CD4-positive, alpha-beta T cell treated with Interleukin-2 at 100 ng/mL for 4 hours (primary cell): ENCODE data around the gene EFHC1.
"Not testable (repeated sequence)": the region's sequence is repeated elsewhere in the genome, so short reads cannot be mapped to it uniquely, and the experiment has no call there.

Source experiments
- DNase-seq: peaks from one replicate; pipeline ENCODE4 v3.0.0-alpha.2; 2020; ENCODE audit warnings: low spot score

The EFHC1 gene

DNA sequence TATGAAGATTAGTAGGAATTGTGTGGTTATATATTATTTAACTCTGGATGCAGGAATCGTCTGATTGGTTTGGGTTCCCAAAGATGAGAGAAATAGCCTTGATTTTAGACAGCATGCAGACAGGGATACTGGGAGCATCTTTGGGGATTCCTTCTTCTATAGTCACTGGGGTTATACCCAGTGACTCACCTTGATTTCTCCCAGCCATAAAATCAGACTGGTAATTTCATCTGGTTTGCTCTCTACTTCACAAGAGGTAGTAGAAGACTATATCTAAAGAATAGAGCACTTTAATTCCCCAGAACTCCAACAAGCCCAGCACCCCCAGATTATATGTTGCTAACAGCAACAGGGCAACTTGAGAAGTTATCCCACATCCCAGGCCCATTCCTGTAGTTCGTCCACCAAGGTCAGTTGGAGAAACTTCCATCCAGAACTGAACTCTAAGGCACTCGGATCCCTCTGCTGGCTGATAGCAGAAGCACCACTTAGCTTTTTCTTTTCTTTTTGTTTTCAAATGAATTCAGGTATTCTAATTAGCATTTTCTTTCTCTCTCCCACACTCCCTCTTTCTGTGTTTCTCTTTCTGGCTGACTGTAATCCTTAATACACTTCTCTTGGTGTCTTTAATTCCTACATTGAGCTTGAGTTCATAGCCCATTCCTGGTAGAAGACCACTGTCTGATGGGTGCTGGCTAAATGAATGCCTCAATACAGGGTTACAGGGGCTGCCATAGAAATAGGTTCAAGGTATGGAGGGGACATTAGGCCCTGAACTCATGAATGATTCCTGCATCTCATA, 20.4 kb upstream of the EFHC1 start:
- peak; percentile 55 for DNase-seq

DNA sequence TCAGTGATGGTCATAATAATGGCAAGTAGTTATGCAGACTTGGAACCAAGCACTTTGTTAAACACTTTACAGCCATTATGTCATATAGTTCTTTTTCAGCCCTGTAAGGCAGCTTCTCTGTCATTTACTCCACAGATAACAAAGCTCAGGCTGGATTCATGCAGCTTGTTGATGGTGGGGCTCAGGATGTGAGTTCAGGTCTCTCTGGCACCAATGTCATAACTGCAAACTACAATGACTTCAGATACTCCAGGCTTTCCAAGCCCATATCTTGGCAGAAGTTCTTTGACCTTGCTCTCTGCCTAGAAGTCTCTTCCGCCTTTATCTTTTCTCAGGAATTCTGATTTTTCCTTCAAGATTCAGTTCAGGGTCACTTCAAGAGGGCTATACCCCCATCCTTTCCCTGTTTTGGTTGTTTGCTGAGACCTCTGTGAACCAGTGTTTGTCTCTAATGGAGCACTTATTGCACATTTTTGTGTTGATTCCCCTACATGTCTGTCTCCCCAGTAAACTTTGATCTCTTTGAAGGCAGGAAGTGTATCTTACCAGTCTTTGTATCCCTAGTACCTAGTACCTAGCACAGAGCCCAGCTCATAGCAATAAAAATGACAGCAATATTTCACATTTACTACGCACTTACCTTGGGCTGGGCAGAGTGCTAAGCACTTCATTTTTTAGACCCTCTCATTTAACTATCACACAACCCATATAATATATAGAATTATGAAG, 19.7 kb upstream of the EFHC1 start:
- peak; percentile 24 for DNase-seq

DNA sequence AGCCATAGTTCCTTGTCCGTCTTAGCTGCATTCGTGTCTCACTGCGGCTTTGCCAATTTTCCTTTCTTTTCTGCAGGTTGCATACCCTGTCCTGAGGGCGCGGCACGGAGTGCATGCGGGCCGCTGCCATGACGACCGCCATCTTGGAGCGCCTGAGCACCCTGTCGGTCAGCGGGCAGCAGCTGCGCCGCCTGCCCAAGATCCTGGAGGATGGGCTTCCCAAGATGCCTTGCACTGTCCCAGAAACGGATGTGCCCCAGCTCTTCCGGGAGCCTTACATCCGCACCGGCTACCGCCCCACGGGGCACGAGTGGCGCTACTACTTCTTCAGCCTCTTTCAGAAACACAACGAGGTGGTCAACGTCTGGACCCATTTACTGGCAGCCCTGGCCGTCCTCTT, 17.1 kb upstream of the EFHC1 start:
- no peak for DNase-seq

DNA sequence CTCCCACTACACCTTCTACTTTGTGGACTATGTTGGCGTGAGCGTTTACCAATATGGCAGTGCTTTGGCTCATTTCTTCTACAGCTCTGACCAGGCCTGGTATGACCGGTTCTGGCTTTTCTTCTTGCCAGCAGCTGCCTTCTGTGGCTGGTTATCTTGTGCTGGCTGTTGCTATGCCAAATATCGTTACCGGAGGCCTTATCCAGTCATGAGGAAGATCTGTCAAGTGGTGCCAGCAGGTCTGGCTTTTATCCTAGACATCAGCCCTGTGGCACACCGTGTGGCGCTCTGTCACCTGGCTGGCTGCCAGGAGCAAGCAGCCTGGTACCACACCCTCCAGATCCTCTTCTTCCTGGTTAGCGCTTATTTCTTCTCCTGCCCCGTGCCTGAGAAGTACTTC, 16.5 kb upstream of the EFHC1 start:
- DNase-seq = no peak

DNA sequence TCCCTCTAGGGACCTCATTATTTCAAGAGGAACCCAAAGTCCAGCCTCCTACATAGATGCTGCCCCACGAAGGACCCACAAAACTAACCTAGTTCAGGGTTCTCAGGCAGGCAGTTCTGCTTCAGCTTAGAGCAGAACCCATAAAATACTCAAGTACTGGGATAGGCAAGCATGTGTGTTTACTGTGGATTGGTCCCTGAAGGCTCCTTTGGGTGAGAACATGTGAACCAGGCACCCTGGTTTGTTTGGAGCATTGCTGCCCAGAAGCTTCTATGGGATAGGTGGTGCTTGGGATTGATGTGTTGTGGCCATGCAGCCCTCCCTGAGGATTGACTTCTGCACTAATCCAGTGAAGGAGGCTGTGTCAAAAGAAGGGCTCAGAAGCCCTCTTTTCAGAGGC, 14.9 kb upstream of the EFHC1 start:
- DNase-seq = no peak

DNA sequence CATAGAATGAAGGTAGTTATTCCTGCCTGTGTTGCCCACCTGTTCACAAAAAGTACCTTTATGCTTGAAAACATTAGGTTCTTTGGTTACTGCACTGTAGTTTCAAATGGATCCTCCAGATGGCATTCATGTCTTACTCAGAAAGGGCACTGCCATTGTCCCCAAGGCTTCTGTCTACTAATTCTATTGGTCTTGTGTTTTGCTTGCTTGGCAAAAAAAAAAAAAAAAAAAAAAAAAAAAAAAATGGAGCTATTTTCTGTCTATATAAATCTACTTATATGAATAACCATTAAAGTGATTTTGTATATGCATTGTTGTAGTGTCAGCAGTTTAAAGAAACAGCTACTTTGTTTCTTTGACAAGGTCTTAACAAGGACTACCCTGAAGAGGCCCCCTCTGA, 12.7 kb upstream of the EFHC1 start:
- peak; percentile 43 for DNase-seq

DNA sequence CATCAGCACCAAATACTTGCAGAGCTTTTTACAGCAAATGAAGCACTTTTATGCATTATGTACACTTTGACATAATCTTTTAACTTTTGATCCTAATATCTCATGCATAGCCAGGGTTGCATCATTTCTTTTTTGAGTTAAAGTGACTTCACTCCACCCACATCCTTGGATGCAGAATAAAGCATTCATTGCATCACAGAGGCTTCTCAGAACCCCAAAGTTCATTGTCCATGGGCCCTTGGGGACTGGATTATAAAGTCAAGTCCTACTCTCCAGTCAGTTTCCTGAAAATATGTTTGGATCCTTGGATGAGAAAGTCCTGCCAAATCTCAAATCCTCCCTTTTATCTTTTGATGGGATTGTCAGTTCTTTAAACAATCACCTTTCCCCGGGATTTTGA, 10.6 kb upstream of the EFHC1 start:
- no peak for DNase-seq

DNA sequence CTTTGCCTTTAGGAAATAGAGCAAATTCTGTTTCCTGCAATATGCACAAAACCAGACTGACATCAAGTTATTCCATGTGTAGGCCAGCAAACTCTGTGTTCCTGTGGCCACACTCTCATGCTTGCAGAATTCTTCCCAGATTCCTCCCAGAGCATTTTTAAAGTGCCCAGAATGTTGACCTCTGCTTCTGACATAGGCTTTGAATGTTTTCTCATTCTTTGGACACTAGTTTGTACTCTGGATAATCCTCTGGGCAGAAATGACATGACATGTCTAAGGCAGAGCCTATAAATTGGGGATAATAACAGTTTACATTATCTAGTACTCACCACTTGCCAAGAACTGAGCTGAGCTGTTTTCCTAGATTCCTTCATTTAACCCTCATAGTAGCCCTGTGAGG, 9.2 kb upstream of the EFHC1 start:
- no peak for DNase-seq

DNA sequence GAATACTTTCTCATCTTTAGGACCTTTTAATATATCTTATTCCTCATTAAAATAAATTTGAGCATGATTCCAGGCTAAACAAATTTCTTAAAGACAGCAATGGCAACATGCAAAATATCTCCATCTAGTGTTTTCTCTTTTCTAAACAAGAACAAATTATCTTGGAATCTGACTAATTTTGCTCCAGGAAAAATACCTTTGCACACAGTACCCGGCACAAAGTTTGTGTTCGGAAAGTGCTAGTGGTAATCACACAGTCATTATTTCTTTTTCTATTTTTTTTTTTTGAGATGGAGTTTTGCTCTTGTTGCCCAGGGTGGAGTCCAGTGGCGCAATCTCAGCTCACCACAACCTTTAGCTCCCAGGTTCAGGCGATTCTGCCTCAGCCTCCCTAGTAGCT, 8.2 kb upstream of the EFHC1 start:
- no peak for DNase-seq

DNA sequence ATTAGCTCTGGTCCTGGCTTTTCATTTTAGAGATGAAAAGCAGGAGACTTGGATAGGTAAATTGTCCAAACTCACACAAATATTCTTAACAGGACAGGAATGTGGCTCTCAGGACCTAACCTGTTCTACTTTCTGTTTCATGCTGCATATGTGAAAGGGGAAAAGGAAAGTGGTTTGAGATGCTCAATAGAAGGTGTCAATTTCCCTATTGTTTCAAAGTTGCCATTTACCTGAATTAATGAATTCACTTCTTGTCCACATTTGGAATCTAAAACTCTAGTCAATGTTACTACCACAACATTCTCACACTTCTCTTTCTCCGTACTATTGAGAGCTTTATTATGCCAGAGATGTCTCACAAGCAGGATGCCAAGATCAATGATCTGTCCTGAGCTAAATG, 4.8 kb upstream of the EFHC1 start:
- DNase-seq = no peak

DNA sequence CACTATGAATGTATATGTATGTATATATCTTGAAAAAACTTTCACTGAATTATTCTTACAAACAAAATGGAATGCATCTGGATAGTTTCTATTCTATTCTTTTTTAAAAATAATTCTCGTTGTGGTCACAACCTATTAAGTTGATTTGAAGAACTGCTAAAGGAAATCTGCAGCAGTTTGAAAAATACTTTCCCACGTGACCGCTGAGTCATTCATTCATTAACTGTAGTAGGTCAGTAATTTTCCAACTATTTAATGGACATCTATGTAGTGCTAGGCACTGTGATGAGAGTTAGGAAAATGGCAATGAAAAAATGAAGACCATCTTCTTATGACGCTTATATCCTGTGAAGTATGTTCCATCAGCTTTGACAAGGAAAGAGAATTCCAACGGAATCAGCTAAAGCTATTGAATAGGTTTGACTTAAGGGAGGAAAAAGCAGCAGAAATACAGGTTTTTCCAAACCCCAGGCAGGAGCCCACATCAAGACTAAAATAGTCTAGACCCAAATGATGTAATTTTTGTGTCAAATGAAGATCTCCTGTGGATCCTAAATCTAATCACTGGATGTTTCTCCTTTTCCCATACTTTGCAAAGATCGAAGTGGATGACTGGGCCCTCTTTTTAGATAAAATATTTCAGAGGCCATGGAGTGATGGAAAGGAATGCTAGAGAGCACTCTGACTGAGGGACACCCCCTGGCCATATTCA, 4.1 kb upstream of the EFHC1 start:
- no peak for DNase-seq

DNA sequence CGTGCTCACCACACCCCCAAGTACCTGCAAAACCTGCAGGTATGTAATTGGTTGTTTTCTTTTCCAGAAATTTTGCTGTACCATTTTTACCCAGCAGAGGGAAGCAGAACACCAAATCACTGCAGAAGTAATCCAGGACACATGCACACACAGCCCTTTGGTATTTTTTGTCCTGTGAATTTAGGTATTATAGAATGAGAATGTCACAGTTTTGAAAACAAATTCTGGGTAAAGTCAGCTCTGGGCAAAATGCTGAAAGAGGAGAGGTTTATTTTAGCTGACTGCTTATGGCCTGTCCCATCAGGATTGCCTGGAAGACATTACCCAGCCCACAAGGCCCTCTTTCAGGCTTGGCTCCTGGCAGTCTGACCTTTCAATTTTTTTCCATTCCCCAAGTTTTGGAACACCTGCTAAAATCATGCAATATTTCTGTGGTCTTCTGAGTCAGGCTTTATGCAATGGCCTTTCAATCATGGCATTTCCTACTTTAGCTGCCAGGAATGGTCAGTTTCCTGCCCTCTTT, 3.5 kb upstream of the EFHC1 start:
- peak; percentile 82 for DNase-seq

DNA sequence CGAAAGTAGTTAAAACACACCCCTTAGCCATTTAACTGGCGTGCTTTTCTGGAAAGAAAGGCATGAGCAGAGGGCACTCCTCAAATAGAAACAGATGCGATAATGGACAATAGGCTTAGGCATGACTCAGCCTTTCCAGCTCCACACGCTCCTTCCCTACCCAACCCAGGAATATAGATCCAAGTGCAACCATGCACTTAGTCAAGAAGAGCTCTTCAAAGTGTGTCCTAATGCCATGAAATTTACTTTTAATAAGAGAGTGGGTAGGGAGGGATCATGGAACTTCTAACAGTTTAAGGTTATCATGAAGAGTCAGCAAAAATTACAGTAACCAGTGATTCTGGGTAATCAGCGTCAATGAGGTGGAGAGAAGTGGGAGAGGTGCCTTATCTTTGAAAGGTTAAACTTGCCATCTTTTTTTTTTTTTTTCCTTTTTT, 2.4 kb upstream of the EFHC1 start:
- no peak for DNase-seq

DNA sequence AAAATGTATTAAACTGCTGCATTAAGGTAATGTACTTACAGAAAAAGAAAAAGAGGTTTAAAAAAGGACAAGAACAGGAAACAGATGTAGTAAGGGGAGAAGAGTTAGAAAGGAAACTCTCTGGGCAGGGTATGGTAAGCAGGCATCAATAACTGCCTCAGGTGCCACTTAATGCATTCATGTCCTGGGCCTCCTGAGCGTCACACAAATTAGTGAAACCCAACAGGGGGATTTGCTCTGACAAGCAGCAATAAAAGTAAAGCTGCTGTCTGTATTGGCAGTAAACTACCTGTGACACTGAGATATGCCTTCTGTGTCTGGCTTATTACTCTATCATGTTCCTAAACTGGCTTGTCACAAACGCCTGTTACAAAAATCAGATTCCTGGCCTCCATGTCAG, 1.5 kb upstream of the EFHC1 start:
- no peak for DNase-seq

DNA sequence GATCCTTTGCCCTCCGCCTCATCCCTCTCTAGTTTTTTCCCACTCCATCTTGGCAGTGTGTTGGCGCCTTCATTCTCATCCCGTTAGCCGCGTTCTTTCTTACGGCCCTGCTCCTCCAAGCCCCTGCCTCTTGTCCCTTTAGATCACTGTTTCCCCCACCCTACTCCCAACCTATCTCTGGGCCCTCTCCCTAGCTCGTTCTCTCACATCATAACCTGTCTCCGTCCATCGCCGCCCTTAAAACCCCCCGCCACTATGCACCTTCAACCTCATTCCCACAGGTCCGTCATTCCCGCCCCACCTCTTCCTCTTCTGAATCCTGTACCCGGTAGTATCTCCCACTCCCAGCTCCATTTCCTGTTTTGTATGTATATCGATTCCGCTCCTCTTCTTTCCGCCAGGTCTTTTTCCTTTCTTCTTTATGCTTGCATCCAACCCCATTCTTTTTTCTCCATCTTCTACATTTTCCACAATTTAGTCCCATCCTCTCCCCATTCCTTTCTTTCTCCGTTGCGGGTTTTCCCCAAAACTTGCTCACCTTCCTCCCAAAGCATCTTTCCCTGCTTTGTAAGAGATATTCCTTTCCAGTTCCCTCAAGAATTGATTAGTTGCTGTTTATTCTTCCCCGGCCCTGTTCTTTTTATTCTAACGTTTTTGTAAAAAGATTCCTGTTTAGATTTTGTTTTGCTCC, 671 bp downstream of the EFHC1 start:
- no peak for DNase-seq

DNA sequence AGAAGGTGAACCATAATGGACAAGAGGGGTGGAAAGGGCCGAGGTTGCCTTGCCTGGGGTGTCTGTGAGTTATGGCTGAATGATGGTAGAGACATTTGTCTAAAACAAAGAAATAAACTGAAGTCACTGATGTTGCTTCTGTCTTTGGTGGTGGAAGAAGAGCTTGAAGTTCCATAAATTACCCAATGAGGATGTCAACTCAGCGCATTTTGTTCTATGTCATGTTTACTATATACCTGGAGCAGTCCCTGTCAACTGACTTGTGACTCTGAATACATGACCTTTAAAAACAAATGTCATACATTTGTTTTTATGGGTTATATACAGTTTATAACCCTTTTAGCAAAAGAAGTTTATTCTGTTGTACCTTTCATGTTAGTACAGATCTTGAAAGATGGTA, 2.0 kb downstream of the EFHC1 start:
- no peak for DNase-seq

DNA sequence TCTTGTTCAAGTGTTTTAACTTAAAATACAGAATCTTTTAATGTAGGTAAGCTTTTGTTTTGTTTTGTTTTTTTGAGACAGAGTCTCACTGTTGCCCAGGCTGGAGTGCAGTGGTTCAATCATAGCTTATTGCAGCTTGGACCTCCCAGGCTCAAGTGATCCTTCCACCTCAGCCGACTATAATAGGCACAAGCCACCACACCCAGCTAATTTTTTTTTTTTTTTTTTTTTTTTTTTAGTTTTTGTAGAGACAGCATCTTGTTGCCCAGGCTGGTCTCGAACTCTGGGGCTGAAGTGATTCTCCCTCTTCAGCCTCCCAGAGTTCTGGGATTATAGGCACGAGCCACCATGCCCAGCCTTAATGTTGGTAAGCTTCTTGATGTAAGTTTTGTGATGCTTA, 3.3 kb downstream of the EFHC1 start:
- no peak for DNase-seq

DNA sequence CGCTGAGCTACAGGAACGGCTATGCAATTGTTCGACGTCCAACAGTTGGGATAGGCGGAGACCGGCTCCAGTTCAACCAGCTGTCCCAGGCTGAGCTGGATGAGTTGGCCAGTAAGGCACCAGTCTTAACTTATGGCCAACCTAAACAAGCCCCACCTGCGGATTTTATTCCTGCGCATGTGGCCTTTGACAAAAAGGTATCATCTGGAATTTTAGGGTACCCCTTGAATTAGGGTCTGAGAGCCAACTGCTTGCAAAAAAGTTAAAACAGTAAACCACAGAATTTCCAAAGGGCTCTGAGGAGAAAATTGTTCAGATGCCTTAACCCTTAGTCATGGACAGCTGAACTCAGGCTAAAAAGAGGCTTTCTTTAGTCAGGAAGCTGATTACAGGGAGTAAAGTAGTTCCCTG, 3.8 kb downstream of the EFHC1 start:
- DNase-seq = no peak

DNA sequence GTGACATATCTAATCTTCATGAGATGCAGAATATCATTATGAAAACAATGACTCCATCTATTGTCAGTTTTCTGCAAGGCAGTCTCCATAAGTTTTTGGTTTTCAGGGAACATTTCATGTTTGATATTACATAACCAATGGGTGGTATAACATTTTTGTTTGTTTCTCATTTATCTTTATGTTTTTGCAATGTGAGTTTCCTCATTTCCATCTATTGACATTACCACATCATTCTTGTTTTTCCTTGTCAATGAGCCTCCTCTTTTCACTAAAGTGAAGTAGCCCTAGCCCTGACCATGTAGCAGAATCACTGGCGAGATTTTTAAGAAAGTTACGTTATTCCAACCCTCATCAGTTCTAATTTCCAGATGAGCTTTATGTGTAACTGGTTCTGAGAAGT, 4.4 kb downstream of the EFHC1 start:
- DNase-seq = no peak

DNA sequence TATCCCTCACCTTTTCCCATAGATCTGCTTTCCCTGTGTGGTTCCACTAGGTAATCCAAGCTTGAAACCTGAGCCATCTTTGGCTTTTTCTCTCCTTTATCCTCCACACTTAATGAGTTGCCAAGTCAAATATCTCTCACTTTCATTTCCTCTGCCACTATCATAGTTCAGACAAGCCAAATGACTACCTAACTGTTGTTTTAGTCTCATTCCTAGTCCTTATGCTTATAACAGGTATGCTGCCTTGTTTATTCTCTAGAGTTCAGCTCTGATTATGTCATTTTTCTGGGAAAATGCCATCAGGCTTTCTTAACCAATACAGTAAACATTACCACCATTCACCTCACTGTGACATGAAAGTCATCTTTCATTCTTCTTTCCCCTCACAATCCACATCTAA, 6.5 kb downstream of the EFHC1 start:
- DNase-seq = no peak

DNA sequence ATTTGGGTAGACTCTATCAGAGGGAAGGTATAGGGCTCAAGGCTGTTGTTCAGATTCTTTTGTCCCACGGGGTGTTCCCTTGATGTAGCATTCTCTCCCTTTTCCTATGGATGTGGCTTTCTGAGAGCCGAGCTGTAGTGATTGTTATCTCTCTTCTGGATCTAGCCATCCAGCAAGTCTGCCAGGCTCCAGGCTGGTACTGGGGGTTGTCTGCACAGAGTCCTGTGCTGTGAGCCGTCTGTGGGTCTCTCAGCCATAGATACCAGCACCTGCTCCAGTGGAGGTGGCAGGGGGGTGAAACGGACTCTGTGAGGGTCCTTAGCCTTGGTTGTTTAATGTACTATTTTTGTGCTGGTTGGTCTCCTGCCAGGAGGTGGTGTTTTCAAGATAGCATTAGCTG, 13.2 kb downstream of the EFHC1 start:
- not testable (repeated sequence) for DNase-seq

DNA sequence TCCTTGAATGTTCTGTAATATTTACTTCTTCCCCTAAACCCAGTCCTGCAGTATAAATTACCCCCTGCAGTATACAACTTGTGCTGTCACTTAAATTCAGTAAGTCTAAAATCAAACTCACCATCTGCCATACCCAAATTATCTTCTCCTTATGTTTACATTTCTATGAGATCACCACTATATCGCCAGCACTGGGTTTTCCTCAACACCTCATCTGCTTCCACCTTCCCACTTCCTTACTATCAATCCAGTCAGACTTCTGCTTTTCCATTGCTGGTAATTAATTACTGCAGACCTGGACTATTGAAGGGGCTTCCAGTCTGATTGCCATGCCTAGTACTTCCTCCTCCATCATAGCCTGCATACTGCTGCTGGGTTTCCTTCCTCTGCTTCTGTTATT, 15.2 kb downstream of the EFHC1 start:
- no peak for DNase-seq
